ENCODE results near the gene HSF4. TPM values are rescaled to one million over a fixed set of nuclear protein-coding genes. Genes with fewer than 3 reads are reported as not detected.

The HSF4 gene
- total RNA-seq, 1 donor from 2014 or later, result 0.63 TPM

- no peak for TF ChIP-seq CTCF (conservative IDR thresholded peaks at IDR 0.05; ENCODE audit: low read depth, low read length)
- H3K4me3 ChIP-seq (ENCODE audit: low read depth, low read length), result no peak overlapping the region
- no peak for DNase-seq (ENCODE audit: low read depth)
Observed at GRCh38 chr16:67128417-67128816, 36.1 kb upstream of the HSF4 start.

- DNase-seq (ENCODE audit: low read depth), result no peak
- TF ChIP-seq CTCF (conservative IDR thresholded peaks at IDR 0.05; ENCODE audit: low read depth, low read length), result no peak
- no peak overlapping the region for H3K4me3 ChIP-seq (ENCODE audit: low read depth, low read length)
Observed at GRCh38 chr16:67128887-67129286, 35.7 kb upstream of the HSF4 start.

GRCh38 chr16:67129422-67129821 lies 35.1 kb upstream of the HSF4 start:
- no peak for TF ChIP-seq CTCF (conservative IDR thresholded peaks at IDR 0.05; ENCODE audit: low read depth, low read length)
- no peak for DNase-seq (ENCODE audit: low read depth)
- H3K4me3 ChIP-seq (ENCODE audit: low read depth, low read length), result no peak overlapping the region

- no peak overlapping the region for H3K4me3 ChIP-seq (ENCODE audit: low read depth, low read length)
- no peak for DNase-seq (ENCODE audit: low read depth)
- TF ChIP-seq CTCF (conservative IDR thresholded peaks at IDR 0.05; ENCODE audit: low read depth, low read length), result no peak
Observed at GRCh38 chr16:67137605-67138004, 26.9 kb upstream of the HSF4 start.

- TF ChIP-seq CTCF (conservative IDR thresholded peaks at IDR 0.05; ENCODE audit: low read depth, low read length), result no peak
- DNase-seq (ENCODE audit: low read depth), result no peak
- H3K4me3 ChIP-seq (ENCODE audit: low read depth, low read length), result no peak overlapping the region
Observed at GRCh38 chr16:67141391-67141790, 23.2 kb upstream of the HSF4 start.

GRCh38 chr16:67142342-67142741 lies 22.2 kb upstream of the HSF4 start:
- TF ChIP-seq CTCF (conservative IDR thresholded peaks at IDR 0.05; ENCODE audit: low read depth, low read length), result no peak
- H3K4me3 ChIP-seq (ENCODE audit: low read depth, low read length), result no peak overlapping the region
- no peak for DNase-seq (ENCODE audit: low read depth)

GRCh38 chr16:67144943-67145342 lies 19.6 kb upstream of the HSF4 start:
- H3K4me3 ChIP-seq (ENCODE audit: low read depth, low read length), result no peak overlapping the region
- no peak for TF ChIP-seq CTCF (conservative IDR thresholded peaks at IDR 0.05; ENCODE audit: low read depth, low read length)
- no peak for DNase-seq (ENCODE audit: low read depth)
